Activated gamma-delta T cell (primary cell): Measurements from ENCODE around the gene ARFGEF2.
A peak's percentile ranks its signal among the peaks of the same experiment; 100 is the strongest.
"Not testable (repeated sequence)": the region's sequence is repeated elsewhere in the genome, so short reads cannot be mapped to it uniquely, and the experiment has no call there.

ENCODE experiments used
- DNase-seq: peaks from one replicate; lab custom pipeline; 2025; lab: John Stamatoyannopoulos, UW
- total RNA-seq, 2 donors: gene quantifications; one replicate each; lab custom pipeline; 2026; lab: John Stamatoyannopoulos, UW

Gene ARFGEF2
- 161 to 175 reads per million in 2 donors for total RNA-seq

DNA sequence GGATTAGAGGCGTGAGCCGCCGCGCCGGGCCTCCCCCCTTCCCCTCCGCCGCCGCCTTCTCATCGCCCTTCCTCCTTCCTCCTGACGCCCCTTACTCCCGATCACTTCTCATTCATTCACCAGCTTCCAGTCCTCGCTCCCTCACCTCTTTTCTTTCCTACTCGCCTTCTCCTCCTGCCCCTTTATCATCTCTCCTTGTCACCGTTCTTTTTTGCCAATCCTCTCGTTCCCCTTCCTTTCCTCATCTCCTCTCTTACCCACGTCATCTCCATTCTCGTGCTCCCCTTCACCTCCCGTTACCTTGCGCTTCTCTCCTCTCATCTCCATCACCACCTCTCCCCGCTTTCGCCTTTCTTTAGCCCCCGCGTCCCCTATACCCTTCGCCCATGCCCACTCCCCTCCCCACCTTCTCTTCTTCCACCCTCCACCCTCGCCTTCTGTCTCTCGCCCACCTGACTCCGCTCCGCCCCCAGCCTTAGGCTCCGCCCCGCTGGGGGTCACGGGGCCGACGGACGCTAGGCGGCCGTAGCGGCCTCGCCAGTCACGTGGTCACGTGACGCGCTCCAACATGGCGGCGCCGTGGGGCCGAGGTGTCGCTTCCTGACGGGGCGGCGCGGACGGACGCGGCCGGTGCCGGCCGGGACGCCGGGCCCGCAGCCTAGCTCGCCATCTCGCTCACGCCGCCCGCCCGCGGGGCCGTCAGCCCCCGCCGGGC, at the start of gene ARFGEF2:
TSS of gene ARFGEF2 (plus strand) at position 544 of the 715 bp plus-strand sequence. CDS start 179 bp downstream, outside the sequence.
- peak; percentile 83 for DNase-seq

DNA sequence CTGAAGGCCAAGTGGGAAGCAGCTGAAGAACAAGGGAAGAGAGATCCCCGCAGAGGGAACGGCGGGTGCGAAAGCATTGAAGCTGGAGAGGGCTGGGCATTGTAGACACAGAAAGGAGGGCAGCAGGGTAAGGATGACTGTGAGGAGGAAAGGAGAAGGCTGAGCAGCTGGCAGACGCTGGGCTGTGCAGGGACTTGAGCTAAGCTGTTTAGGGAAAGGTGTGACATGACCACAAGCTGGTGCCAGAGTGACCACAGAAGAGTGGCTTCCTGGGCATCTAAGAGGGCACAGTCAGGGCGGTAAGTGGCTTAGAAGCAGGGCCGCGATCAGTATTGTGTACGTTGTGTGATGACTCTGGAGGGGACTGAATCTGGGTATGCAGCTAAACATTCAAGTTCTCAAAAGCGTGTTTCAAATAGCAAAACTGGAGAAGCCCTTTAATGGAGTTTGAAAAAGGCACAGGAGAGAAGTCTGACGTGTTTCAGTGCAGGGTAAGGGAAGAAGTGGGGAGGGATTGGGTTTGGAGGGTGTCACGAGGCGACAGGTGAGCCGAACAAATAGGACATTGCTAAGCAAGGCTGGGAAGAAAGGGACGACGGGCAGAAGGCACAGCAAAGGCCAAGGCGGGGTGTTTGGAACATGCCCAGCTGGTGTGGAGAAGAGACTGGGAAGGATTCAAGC, 46.1 kb upstream of the ARFGEF2 start:
- no peak for DNase-seq

DNA sequence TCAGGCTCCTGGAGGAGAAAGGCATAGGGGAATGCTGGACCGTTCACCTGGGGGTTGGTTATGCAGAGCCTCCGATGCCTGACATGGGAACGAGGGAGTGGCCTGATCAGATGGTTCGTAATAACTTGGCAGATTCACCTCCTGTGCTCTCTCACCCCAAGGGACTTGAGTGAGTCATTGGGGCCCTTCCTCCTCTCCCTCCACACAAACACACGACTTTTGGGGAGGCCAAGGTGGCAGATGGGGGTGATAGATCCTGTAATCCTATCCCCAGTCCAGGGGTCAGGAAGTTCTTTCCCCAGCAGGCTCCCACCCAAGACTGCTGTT, 45.6 kb upstream of the ARFGEF2 start:
- DNase-seq, result no peak

DNA sequence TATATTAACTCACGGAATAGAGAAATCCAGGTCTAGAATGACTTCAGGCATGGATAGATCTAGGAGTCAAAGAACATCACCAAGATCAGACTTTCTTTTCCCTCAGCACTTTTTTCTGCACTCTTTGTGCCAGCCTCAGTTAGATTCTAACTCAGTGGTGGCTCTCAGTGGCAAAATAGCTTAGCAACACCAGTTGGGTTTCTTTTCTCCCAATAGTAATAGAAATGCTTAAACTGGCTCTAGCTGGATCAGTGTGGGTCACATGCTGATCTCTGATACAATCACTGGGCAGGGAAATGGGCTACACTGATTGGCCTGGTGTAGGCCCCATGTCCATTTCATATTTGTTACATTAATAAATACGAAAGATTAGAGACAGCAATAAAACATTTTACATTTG, 44.2 kb upstream of the ARFGEF2 start:
- DNase-seq, result no peak

DNA sequence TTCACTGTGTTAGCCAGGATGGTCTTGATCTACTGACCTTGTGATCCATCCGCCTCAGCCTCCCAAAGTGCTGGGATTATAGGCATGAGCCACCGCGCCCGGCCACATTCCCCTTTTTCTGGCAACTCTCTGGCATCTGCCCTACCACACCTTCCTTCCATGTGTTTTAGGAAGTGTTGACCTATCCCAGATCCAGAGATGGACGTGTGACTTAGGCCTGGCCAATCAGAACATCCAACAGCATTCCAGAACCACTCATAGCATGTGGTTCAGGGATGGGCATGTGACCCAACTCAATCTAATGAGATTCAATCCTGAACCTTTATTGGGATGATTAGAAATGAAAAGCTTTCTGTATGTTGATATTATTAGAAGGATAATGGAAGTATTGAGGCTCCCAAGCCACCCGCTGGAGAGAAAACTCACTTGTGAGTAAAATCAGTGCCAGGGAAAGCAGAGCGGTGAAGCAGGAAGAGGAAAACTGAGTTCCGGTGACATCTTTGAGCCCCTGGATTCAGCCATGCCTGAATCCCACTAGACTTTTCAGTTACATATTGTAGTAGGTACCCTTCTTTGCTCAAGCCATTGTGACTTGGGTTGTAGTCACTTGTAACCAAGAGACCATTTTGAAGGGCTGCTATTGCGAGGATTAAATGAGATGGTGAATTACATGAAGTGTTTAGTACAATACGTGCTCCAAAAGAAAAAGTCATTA, 42.8 kb upstream of the ARFGEF2 start:
- no peak for DNase-seq

DNA sequence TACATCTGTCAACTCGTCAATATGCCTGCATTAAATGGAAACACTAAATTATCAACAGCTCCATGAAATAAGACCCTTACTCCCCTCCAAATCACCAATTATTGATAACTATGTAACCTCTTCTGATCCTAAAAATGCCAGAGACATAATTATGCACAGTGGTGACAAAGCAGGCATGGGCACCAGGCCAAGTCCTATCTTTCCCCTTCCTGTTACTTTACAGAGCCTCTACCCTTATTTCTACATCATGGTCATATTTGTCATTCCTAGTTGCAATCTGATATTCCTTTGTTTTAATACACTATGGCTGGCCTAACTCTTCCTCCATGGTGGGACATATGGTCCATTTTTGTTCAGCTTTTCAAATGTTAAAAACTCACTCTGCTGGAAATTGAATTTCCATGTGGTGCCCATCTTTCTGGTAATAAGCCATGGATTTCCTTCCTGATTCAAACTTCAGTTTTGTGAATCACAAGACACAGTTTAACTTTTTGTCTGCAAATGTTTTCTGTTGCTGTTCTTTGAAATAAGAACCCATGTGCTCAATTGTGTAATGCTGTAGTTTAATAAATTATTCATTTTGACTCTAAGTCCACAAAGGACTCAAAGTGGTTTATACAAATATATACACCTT, 41.8 kb upstream of the ARFGEF2 start:
- no peak for DNase-seq

DNA sequence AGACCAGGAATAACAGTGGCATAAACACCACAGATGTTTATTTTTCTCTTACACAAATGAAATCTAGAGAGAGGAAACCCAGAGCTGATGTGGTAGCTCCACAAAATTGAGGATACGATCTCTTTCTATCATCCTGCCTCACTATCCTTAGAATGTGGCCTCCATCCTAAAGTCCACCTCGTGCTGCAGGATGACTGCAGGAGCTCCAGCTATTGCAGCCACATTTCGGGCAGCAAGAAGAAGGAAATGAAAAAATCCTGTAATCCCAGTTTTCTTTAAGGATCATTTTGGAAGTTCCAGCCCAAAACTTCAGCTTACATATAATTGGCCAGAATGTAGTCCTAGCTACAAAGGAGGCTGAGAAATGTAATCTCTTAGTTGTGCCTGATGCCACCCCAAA, 41.2 kb upstream of the ARFGEF2 start:
- no peak for DNase-seq

DNA sequence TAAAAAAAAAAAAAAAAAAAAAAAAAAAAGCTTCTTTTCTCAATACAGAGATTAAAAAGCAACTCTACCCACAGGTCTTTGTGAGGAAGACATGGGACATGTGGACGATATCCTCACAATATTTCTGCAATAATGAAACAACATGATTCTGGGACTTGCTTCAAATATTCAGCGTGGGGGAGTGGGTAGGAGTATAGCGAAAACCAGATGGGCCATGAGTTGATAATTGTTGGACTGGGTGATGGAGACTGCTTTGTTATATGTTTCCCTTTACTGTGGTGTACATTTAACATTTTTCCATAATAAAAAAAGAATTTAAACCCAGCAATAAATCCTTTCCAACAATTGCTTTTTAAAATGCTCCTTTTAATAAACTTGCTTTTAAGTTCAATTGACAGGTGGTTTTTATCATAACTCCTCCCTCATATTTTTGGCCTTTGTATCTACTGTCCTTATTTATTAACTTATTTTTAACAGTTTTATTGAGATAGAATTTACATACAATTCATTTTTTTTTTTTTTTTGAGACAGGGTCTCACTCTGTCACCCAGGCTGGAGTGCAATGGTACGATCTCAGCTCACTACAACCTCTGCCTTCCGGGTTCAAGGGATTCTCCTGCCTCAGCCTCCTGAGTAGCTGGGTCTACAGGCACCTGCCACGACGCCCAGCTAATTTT, 40.4 kb upstream of the ARFGEF2 start:
- DNase-seq, result no peak

DNA sequence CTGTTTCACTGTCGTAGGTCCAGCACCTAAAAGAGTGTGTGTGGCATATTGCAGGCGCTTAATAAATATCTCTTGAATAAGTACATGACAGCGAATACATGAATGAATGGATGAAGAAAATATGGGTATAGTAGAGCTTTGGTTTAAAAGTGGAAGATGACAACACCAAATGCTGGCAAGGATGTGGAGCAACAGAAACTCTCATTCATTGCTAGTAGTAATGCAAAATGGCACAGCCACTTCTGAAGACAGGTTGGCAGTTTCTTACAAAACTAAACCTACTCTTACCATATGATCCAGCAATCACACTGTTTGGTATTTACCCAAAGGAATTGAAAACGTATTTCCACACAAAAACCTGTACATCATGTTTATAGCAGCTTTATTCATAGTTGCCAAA, 36.3 kb upstream of the ARFGEF2 start:
- DNase-seq, result no peak

DNA sequence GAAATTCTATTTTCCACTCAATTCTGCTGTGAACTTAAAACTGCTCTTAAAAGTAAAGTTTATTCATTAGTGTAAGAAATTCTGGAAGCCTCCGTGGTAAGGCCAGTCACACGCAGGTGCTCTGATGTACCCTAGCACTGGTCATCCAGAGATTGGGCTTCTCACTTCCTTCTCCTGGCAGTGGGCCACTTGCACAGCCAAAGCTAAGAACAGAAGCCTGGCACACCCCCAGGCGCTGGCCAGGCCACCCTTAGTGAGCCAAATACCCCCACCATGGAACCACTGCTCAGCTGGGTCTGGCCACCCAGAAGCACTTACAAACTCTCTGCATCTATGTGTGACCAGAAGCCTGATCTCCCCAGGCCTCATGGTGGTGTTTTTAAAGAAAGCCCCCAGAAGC, 35.3 kb upstream of the ARFGEF2 start:
- no peak for DNase-seq

DNA sequence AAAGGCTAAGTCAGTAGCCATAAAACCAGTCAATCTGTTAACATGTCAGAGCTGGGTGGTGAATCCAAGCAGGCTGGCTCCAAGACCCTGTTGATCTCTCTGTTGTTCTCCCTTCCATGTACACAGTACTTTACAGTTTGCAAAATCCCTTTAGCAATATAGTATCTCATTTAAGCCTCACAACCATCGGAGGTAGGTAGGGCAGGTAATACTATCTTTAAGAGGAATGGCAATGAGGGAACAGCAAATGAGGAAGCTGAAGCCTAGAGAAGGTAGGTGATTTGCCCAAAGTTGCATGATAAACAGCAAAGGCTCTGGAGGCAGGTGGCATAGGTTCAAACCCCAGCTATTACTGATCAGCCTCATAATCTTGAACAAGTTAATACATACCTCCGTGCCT, 34.7 kb upstream of the ARFGEF2 start:
- no peak for DNase-seq

DNA sequence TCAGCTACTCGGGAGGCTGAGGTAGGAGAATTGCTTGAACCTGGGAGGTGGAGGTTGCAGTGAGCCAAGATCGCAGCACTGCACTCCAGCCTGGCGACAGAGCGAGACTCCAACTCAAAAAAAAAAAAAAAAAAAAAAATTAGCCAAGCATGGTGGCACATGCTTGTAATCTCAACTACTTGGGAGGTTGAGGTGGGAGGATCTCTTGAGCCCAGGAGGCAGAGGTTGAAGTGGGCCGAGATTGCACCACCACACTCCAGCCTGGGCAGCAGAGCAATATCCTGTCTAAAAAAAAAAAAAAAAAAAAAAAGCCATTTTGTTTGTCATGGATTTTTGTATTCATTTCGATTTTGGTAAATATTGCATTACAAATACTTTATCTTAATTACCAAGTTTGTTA, 33.0 kb upstream of the ARFGEF2 start:
- DNase-seq, result not testable (repeated sequence)

DNA sequence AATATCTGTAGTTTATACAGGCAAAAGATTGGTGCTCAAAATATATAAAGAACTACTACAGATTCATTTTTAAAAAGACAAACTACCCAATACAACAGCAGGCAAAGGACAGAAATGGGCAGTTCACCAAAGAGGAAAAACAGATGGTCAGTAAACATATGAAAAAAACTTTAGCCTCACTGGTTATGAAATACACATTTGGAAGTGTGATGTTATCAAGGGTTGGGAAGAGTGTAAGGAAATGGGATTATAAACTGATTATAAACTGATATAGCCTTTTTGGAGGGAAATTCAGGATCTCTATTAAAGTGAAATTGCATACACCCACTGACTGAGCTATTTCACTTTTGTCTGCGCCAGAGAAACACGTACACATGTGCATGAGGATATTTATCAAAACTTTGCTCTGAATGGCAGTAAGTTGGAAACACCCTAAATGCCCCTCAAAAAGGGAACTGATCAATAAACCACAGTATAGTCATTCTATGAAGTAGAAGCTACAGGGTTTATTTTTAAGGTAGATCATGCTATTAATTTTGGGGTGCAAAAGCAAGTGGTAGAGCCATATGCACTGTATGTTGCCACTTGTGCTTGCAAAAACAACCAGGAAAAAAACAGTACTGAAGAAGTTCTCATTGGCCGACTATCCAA, 32.2 kb upstream of the ARFGEF2 start:
- DNase-seq, result no peak

DNA sequence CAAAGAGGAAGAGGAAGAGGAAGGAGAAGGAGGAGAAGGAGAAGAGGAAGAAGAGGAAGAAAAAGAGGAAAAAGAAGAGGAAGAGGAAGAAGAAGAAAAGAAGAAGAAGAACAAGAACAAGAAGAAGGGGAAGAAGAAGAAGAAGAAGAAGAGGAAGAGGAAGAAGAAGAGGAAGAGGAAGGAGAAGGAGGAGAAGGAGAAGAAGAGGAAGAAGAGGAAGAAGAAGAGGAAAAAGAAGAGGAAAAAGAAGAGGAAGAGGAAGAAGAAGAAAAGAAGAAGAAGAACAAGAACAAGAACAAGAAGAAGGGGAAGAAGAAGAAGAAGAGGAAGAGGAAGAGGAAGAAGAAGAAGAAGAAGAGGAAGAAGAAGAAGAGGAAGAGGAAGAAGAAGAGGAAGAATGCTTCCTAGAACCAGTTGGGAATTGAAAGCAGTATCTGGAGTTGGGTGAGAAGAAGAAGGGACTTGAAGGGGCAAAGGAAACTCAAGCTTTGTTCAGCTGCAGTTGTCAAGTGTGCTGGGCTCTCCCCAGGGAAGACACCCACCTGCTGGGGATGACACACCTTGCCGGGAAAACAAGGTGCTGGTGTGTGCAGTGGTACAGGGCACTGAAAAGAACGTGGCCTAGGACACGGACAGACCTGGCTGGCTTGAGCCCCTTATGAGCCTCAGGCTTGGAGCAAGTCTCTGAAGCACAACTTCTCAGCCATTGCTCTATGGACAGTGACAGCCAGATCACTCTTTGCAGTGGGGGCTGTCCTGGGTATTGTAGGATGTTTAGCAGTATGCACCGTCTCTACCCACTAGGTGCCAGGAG, 30.1 kb upstream of the ARFGEF2 start:
- DNase-seq, result no peak

DNA sequence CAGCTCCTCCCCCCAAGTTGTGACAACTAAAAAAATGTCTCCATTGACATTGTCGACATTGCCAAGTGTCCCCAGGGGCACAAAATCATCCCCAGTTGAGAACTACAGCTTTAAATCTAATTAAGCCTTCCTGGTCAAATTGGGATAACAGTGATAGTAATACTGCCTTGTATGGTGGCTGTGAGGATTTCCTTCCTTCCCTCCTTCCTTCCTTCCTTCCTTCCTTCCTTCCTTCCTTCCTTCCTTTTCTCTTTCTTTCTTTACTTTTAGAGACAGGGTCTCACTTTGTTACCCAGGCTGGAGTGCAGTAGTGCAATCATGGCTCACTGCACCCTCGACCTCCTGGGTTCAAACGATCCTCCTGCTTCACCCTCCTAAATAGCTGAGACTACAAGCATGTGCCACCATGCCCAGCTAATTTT, 29.5 kb upstream of the ARFGEF2 start:
- no peak for DNase-seq

DNA sequence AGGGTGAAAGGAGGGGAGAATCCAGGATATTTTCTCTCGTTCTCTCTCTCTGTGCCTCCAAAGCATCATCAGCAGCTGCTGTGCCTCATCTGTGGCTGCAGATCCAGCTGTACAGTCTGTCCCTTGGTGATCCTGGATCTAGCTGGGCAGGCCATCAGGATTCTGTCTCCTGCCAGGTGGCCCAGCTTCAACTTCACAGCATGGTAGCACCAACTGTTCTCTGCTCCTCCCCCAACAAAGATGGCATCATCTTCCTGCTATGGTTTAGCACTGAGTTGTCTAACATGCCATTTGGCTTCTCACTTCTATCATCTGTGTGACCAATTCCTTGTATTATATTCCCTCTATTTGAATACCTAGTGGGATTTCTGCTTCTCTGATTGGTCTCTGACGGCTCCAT, 28.6 kb upstream of the ARFGEF2 start:
- DNase-seq, result no peak

DNA sequence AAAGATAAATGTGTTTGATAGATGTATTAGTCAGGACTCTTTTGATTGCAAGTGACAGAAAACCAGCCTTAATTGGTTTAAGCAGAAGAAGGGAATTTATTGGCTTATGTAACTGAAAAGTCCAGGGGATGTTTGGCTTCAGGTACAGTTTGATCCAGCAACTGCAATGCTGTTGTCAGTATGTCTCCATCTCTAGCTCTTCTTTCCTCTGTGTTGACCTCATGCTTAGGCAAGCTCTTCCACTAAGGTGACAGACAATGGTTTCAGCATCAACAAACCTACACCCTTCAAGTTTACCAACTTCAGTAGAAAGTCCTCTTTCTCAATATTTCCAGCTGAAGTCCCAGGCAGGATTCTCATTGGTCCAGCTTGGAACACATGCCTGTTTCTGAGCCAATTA, 28.1 kb upstream of the ARFGEF2 start:
- no peak for DNase-seq

DNA sequence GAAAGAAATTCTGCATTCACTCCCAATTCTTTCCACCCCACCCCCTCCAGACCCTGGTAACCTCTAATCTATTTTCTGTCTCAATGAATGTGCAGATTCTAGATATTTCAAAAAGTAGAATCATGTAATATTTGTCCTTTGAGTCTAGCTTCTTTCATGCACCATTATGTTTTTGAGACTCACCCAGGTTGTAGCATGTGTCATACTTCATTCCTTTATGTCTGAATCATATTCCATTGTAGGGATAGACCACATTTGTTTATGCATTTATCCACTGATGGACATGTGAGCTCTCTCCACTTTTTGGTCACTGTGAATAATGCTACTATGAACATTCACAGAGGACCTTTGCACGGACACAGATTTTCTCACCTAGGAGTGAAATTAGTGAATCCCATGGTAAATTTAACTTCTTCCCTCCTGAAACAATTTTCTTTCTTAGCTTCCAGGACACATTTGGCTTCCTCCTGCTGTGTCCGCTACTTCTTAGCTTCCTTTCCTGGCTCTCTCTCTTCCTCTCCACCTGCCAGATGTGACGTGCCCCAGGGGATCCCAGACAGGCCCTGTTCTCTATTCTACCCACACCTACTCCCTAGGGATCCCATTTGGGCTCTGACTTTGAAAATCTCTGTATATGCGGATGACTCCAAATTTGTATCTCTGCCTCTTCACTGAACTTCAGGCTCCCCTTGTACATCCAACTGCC, 24.1 kb upstream of the ARFGEF2 start:
- no peak for DNase-seq

DNA sequence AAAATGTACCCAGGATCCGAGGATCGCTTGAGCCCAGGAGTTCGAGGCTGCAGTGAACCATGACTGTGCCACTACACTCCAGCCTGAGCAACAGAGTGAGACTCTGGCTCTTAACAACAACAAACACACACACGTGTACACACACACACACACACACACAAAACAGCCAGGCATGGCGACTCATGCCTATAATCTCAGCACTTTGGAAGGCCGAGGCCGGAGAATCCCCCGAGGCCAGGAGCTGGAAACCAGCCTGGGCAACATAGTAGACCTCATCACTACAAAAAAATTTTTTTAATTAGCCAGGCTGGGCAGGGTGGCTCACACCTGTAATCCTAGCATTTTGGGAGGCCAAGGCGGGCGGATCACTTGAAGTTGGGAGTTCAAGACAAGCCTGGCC, 23.3 kb upstream of the ARFGEF2 start:
- no peak for DNase-seq
